GM21825 (cell line): Measurements from ENCODE around the gene SLC29A4.
"Not testable (repeated sequence)": the region's sequence is repeated elsewhere in the genome, so short reads cannot be mapped to it uniquely, and the experiment has no call there.

Experiments
- ATAC-seq: cut with Tn5 transposase; IDR thresholded peaks from one replicate; pipeline ENCODE4 v1.9.1; 2021; ENCODE audit warnings: mild to moderate bottlenecking, moderate library complexity; ENCODE audit not compliant: unreplicated experiment

SLC29A4 gene

DNA sequence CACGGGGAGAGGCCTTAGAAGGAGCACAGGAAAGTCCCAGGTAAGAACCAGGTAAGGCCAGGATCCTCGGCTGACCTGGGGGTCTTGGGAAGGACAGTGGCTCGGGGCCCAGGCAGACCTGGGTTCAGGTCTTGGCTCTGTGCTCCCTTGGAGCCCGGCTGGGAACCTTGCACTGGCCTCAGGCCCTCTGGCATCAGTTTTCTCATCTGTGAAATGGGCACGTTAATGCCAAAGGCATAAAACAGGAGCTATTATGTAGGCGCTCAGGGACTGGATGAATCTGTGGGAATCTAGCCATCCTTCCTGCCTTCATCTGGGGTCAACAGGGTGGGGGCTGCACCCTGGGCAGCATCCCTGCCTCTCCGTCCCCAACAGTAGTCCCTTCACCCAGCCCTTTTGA lies 8.3 kb upstream of the SLC29A4 start:
- no peak for ATAC-seq

GRCh38 chr7:5274985-5275431 lies 7.7 kb upstream of the SLC29A4 start:
- not testable (repeated sequence) for ATAC-seq

DNA sequence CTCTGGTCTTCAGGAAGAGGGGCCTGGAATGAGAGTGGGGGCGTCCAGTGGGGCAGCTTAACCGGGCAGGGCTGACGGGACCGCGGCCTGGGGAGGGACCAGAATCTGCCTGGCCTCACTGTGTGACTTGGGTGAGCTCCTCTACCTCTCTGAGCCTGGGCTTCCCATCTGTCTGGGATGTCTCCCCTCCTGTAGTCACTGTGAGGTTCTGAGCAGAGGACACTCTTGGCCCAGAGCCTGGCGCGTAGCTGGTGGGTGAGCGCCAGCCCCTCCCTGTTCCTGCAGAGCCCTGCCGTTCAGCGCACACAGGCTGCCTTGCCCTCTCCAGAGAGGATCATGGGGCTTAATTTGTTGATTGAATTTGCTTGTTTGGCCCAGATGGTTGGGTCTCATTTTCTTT lies 7.2 kb upstream of the SLC29A4 start:
- ATAC-seq = not testable (repeated sequence)

- not testable (repeated sequence) for ATAC-seq
These were observed 6.6 kb upstream of the SLC29A4 start for GRCh38 chr7:5276123-5276522.

DNA sequence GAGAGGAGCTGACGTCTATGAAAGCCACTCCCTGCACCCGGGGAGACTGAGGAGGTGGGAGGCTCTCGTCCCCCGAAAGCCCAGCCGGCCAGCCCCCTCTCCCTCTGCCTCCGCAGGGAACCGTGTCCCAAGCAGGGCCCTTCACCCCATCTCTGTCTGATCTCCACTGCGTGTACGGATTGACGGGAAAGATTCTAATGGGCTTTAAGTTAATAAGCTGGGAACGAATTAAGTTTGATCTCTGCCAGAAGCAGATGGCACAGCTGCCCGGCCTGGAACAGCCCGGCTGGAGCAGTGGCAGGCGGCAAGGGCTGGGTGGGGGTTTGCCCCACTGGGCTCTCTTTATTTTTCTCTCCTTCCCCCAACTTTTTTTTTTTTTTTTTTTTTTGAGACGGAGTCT lies 6.1 kb upstream of the SLC29A4 start:
- ATAC-seq = no peak

- no peak for ATAC-seq
These were observed 4.0 kb upstream of the SLC29A4 start for GRCh38 chr7:5278766-5279165.

- ATAC-seq = no peak
These were observed 3.0 kb upstream of the SLC29A4 start for GRCh38 chr7:5279734-5280133.

GRCh38 chr7:5281598-5282500 lies 894 bp upstream of the SLC29A4 start:
- ATAC-seq = not testable (repeated sequence)

- ATAC-seq = no peak
These were observed 919 bp downstream of the SLC29A4 start for GRCh38 chr7:5283421-5284303.

- no peak for ATAC-seq
These were observed 1.9 kb downstream of the SLC29A4 start for GRCh38 chr7:5284304-5285281.

GRCh38 chr7:5286933-5287332 lies 4.2 kb downstream of the SLC29A4 start:
- ATAC-seq = no peak

- ATAC-seq = not testable (repeated sequence)
These were observed 4.6 kb downstream of the SLC29A4 start for GRCh38 chr7:5287373-5287772.

DNA sequence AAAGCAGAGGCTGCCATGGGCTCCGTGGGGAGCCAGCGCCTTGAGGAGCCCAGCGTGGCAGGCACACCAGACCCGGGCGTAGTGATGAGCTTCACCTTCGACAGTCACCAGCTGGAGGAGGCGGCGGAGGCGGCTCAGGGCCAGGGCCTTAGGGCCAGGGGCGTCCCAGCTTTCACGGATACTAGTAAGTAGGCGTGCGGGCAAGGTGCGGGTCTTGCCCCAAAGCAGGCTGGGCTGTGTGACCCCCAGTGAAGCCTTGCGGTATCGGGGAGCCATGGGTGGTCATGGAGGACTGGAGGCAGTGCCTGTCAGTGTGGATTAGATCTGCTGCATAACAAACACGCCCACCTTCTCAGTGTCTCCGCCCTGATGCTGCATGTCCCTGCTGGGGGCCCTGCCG lies 5.1 kb downstream of the SLC29A4 start:
- ATAC-seq = no peak

- ATAC-seq = not testable (repeated sequence)
These were observed 5.8 kb downstream of the SLC29A4 start for GRCh38 chr7:5288560-5288959.

DNA sequence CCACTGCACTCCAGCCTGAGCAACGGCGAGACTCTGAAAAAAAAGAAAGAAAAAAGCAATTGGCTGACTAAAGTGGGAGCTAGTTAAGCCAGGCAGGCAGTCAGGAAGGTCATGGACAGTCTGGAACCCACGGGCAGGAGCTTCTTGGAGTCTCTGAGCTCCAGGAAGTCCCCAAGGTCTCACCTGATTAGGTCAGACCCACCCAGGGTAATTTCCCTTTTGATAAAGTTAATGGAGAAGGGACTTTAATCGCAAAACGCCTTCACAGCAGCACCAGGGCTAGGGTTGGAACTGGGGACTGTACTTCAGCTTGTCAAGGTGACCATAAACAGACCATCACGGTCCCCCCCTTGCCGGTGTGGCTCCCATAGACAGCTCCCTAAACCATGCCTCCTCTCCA lies 6.6 kb downstream of the SLC29A4 start:
- ATAC-seq = no peak

GRCh38 chr7:5291301-5291700 lies 8.6 kb downstream of the SLC29A4 start:
- ATAC-seq = no peak

DNA sequence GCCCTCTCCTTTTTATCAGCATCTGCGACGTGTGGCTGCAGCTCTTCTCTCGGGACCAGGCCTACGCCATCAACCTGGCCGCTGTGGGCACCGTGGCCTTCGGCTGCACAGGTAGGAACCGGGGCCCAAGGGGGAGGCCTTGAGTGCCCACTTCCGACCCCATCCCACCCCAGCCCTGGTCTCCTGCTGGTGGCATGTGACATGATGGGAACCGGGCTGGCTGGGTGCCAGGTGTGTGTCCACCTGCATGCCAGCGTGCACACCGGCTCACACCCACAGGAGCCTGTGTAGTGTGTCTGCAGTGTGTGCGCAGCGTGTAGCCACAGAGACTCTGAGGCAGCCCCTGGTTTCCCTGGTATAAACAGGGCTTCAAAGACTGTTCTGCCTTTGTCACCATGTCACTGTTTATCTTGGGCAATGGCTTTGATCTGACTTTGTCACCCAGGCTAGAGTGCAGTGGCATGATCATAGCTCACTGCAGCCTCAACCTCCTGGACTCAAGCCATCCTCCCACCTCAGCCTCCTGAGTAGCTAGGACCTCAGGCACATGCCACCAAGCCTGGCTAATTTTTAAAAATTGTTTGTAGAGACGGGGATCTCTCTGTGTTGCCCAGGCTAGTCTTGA lies 9.1 kb downstream of the SLC29A4 start:
- ATAC-seq = not testable (repeated sequence)

DNA sequence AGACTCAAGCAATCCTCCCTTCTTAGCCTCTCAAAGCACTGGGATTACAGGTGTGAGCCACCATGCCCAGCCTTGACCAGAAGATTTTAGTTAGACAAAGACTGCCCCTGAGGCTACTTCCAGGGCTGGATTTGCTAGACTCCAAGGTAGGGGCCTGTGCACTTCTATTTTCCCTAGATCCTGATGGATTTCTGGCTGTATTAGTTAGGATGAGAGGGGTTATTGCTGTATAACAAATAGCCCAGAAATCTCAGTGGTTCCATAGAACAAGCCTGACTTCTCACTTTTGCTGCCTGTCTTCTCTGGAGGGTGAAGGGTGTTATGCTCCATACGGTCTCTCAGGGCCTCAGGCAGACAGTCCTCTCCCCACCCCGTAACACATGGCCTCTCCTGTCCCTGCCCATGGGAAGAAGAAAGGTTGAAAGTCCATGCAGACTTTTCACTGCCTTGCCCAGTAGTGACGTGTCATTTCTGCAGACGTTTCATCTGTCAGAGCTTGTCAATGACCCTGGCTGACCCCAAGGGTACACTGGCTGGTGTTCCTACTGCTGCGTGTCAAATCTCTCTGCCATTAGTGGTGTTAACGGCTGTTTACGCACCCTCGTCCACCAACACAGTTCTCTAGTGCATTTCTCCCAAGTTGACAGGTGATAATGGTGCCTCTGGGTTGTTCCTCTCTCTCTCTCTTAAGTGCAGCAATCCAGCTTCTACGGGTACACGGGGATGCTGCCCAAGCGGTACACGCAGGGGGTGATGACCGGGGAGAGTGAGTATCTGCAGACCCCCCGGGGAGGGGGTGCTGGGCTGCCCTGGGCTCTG lies 11.6 kb downstream of the SLC29A4 start:
- ATAC-seq = no peak
